OCI-LY3 (cell line): Measurements from ENCODE around the gene MSMP.
A peak's percentile ranks its signal among the peaks of the same experiment; 100 is the strongest.

Experiments used
- EZH2phosphoT487 ChIP-seq: fragments of 200-600 bp; shearing (Covaris generic); IDR thresholded peaks from 2 replicates; pipeline ENCODE4 v1.6.1; 2018; ENCODE audit warnings: antibody characterized with exemption, mixed run types, low read depth
- TF ChIP-seq, protein P1 (sequence below): fragments of 200-600, 300-600 bp; sonication (generic); IDR thresholded peaks from 2 replicates; pipeline ENCODE4 v1.5.1; 2014; ENCODE audit warnings: antibody characterized with exemption, low read length, low read depth

DNA sequence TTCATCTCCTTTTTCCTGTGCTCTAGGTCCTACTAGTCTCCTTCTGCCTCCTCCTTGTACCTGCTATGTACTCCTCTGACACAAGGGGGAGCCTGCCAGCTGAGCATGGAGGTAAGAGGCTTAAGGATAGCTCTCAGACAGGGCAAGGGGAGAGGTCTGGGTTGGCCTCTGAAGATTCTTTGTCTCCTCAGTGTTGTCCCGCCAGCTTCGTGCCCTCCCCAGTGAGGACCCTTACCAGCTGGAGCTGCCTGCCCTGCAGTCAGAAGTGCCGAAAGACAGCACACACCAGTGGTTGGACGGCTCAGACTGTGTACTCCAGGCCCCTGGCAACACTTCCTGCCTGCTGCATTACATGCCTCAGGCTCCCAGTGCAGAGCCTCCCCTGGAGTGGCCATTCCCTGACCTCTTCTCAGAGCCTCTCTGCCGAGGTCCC lies 17.9 kb downstream of the MSMP start:
- TF ChIP-seq, protein P1, sequence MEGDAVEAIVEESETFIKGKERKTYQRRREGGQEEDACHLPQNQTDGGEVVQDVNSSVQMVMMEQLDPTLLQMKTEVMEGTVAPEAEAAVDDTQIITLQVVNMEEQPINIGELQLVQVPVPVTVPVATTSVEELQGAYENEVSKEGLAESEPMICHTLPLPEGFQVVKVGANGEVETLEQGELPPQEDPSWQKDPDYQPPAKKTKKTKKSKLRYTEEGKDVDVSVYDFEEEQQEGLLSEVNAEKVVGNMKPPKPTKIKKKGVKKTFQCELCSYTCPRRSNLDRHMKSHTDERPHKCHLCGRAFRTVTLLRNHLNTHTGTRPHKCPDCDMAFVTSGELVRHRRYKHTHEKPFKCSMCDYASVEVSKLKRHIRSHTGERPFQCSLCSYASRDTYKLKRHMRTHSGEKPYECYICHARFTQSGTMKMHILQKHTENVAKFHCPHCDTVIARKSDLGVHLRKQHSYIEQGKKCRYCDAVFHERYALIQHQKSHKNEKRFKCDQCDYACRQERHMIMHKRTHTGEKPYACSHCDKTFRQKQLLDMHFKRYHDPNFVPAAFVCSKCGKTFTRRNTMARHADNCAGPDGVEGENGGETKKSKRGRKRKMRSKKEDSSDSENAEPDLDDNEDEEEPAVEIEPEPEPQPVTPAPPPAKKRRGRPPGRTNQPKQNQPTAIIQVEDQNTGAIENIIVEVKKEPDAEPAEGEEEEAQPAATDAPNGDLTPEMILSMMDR: peak; percentile 82
- TF ChIP-seq EZH2phosphoT487: no peak
